A673 (cell line): Measurements from ENCODE around the gene ARHGAP32. TPM values are rescaled to one million over a fixed set of nuclear protein-coding genes. Genes with fewer than 3 reads are reported as not detected.

Experiments used
- BruUV-seq: library from RNA; stranded (reverse); fragments of 400-500 nt; replicated peaks from 2 replicates; lab custom pipeline; 2021; lab: Mats Ljungman, UMichigan
- CTCF ChIA-PET: fragments of 300-600 bp; sonication (Branson Sonifier 250); formaldehyde crosslinking; loops from one replicate; lab custom pipeline; 2022; ENCODE audit warnings: antibody characterized with exemption; lab: Charles Lee
- POLR2A ChIA-PET: fragments of 300-600 bp; sonication (Branson Sonifier 250); formaldehyde crosslinking; loops from one replicate; lab custom pipeline; 2022; ENCODE audit warnings: antibody characterized with exemption; ENCODE audit not compliant: low non-redundant PET; lab: Charles Lee
- DNase-seq: peaks from one replicate; pipeline ENCODE4 v3.0.0-alpha.2; 2015; ENCODE audit warnings: low spot score
- H3K27ac ChIP-seq: fragments of 200-600 bp; sonication (generic); 2 replicates; pipeline ENCODE4 v1.5.1; 2016; ENCODE audit warnings: mixed run types, low read depth, mild to moderate bottlenecking, mixed read lengths, antibody characterized with exemption, low read length; ENCODE audit not compliant: poor library complexity, severe bottlenecking
- H3K27me3 ChIP-seq: fragments of 200-600 bp; sonication (generic); replicated peaks from 2 replicates; pipeline ENCODE4 v1.6.1; 2017; ENCODE audit warnings: mixed run types, low read depth, mild to moderate bottlenecking, mixed read lengths, antibody characterized with exemption, low read length; ENCODE audit not compliant: insufficient read depth, poor library complexity
- H3K36me3 ChIP-seq: fragments of 200-600 bp; sonication (generic); 2 replicates; pipeline ENCODE4 v1.6.1; 2016; ENCODE audit warnings: mixed run types, mild to moderate bottlenecking, mixed read lengths, antibody characterized with exemption, low read length; ENCODE audit not compliant: insufficient read depth, poor library complexity, severe bottlenecking
- H3K4me1 ChIP-seq: fragments of 200-600 bp; sonication (generic); 2 replicates; pipeline ENCODE4 v1.6.1; 2017; ENCODE audit warnings: mixed run types, mild to moderate bottlenecking, mixed read lengths, antibody characterized with exemption, low read length; ENCODE audit not compliant: insufficient read depth, poor library complexity, severe bottlenecking
- H3K4me3 ChIP-seq: fragments of 200-600 bp; sonication (generic); 2 replicates; pipeline ENCODE4 v1.5.1; 2016; ENCODE audit warnings: low read depth, mixed run types, mild to moderate bottlenecking, mixed read lengths, low read length; ENCODE audit not compliant: poor library complexity, severe bottlenecking
- H3K9me3 ChIP-seq: fragments of 200-600 bp; sonication (generic); 2 replicates; pipeline ENCODE4 v1.6.1; 2016; ENCODE audit warnings: mixed run types, low read depth, mild to moderate bottlenecking, mixed read lengths, antibody characterized with exemption, low read length; ENCODE audit not compliant: poor library complexity, severe bottlenecking
- EZH2 ChIP-seq: fragments of 200-600 bp; sonication (generic); IDR thresholded peaks from 2 replicates; pipeline ENCODE4 v1.6.1; 2017; ENCODE audit warnings: borderline replicate concordance, low read depth, mild to moderate bottlenecking, mixed read lengths, antibody characterized with exemption, low read length; ENCODE audit not compliant: poor library complexity, severe bottlenecking
- intact Hi-C: fragments of 100-400 bp; cut with micrococcal nuclease; formaldehyde crosslinking; loops from one replicate; pipeline ENCODE4 v1.10.0; 2022; ENCODE audit not compliant: unreplicated experiment
- total RNA-seq: library from RNA; stranded (reverse); gene quantifications from 2 replicates; pipeline ENCODE4 v1.2.3, GENCODE V29; 2021
- TF ChIP-seq, protein P1 (sequence below): fragments of 300-800, 200-600 bp; sonication (generic); conservative IDR thresholded peaks from 2 replicates; pipeline ENCODE4 v1.5.1; 2017; ENCODE audit warnings: low read depth, mild to moderate bottlenecking, antibody characterized with exemption, low read length, moderate library complexity, mixed read lengths

Gene ARHGAP32
- total RNA-seq, 1 experiment from 2014 or later = 42.8 TPM

DNA sequence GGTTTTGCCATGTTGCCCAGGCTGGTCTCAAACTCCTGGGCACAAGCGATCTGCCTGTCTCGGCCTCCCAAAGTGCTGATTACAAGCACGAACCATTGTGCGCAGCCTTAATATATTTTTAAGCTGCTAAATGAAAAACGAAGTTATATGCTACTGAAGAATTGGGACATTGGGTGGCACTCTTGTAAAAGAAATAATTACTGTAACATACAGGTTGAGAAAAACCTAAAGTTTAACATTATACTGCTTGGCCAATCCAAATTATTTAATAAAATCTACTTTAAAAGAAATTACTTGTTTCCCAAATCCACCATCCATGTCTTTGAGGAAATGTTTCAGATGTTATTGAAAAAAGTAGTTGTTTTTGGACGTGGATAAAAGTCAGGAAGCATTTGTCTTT lies 37.9 kb upstream of the ARHGAP32 start:
- Histone ChIP-seq H3K4me3 (no peak overlapping the region), H3K27ac (no peak overlapping the region), H3K9me3 (peaks cover 19% of the 10 kb centered on the region), H3K36me3 (peaks cover 8% of the 10 kb centered on the region), H3K27me3 (no peaks in the 10 kb centered on the region), H3K4me1 (no peaks in the 10 kb centered on the region)
- ChIA-PET CTCF (interaction anchor here (0.6 to 1.4 kb wide), 3 partner anchors 95 to 520 kb away, joined by 3 to 6 read pairs (median 4); no protein-coding TSS in a partner anchor), POLR2A (no interaction called here)
- TF ChIP-seq, protein P1, sequence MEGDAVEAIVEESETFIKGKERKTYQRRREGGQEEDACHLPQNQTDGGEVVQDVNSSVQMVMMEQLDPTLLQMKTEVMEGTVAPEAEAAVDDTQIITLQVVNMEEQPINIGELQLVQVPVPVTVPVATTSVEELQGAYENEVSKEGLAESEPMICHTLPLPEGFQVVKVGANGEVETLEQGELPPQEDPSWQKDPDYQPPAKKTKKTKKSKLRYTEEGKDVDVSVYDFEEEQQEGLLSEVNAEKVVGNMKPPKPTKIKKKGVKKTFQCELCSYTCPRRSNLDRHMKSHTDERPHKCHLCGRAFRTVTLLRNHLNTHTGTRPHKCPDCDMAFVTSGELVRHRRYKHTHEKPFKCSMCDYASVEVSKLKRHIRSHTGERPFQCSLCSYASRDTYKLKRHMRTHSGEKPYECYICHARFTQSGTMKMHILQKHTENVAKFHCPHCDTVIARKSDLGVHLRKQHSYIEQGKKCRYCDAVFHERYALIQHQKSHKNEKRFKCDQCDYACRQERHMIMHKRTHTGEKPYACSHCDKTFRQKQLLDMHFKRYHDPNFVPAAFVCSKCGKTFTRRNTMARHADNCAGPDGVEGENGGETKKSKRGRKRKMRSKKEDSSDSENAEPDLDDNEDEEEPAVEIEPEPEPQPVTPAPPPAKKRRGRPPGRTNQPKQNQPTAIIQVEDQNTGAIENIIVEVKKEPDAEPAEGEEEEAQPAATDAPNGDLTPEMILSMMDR = peak; percentile 49
- no peak for TF ChIP-seq EZH2
- intact Hi-C loops = loop anchor here (2.0 kb wide), 1 partner anchor 101 kb away; no protein-coding TSS in a partner anchor
- DNase-seq = peak; percentile 54
- no TSS peak for BruUV-seq

DNA sequence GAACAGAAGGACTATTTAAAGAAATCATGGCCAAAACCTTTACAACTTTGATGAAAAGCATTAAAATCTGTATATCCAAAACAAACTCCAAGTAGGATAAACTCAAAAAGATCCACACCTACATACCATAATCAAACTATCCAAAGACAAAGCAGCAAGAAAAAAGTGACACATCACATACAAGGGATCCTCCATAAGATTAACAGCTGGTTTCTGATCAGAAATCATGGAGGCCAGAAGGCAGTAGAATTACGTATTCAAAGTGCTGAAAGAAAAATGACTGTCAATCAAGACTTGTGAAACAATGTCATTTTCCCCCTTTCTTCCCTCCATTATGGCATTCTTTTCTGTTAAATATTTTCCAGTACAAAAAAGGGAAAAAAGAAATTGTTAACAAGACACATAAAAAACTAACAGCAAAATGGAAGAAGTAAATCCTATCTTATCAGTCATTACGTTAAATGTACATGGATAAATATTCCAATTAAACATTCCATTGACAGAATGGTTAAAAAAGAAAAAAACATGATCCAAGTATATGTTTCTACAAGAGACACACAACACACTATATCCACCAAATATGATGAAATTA lies 34.2 kb upstream of the ARHGAP32 start:
- POLR2A ChIA-PET = no interaction called here
- intact Hi-C loops = no loop called here
- TF ChIP-seq, protein P1 = no peak
- TF ChIP-seq EZH2 = no peak
- Histone ChIP-seq H3K4me1 (peaks cover 17% of the 10 kb centered on the region), H3K36me3 (peaks cover 8% of the 10 kb centered on the region), H3K27me3 (no peaks in the 10 kb centered on the region), H3K27ac (no peak overlapping the region), H3K4me3 (no peak overlapping the region), H3K9me3 (peaks cover 19% of the 10 kb centered on the region)
- no peak for DNase-seq
- no TSS peak for BruUV-seq
- CTCF ChIA-PET = no interaction called here

DNA sequence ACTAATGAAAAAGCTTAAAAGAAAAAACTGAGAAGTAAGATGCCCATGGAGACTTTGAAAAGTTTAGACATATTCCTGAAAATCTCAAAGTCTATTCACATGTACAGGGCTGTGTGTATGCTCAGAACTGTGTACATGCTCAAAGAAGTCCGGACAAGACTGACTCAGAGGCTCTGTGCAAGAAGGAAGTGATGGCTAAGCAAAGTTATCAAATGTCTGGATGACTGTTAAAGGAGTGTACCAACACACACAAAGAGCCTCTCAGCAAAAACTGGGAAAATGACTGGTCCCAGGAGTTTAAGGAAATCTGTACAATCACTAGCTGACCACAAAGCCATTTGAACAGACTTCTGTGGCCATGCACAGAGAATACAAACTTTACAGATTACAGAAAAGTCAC lies 33.1 kb upstream of the ARHGAP32 start:
- peaks cover 27% of the 10 kb centered on the region for H3K4me1 ChIP-seq
- POLR2A ChIA-PET = no interaction called here
- no TSS peak for BruUV-seq
- H3K27me3 ChIP-seq = no peaks in the 10 kb centered on the region
- no peak overlapping the region for H3K27ac ChIP-seq
- TF ChIP-seq, protein P1 = no peak
- no peak for TF ChIP-seq EZH2
- intact Hi-C loops = no loop called here
- no peak for DNase-seq
- H3K36me3 ChIP-seq = peaks cover 8% of the 10 kb centered on the region
- CTCF ChIA-PET = no interaction called here
- H3K4me3 ChIP-seq = no peak overlapping the region
- peaks cover 19% of the 10 kb centered on the region for H3K9me3 ChIP-seq
